NCI-H524 treated with DMSO at 0.1 percent for 48 hours (cell line): ENCODE data around the gene HDAC8.
"Not testable (repeated sequence)": the region's sequence is repeated elsewhere in the genome, so short reads cannot be mapped to it uniquely, and the experiment has no call there.

Experiments
- DNase-seq: peaks from one replicate; lab custom pipeline; 2025; lab: John Stamatoyannopoulos, UW

HDAC8 gene

DNA sequence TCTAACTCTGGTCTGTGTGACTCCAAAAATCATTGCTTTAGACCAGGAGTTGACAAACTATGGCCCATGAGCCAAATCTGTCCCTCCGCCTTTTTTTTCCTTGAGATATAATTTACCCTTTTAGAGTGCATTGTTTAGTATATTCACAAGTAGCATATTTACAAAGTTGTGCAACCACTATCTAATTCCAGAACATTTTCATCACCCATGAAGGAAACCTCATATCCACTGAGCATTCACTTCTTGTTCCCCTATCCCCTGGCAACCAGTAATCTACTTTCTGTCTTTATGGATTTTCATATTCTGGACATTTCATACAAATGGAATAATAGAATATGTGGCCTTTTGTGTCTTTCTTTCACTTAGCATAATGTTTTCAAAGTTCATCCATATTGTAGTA, 199.5 kb downstream of the HDAC8 start:
- no peak for DNase-seq

DNA sequence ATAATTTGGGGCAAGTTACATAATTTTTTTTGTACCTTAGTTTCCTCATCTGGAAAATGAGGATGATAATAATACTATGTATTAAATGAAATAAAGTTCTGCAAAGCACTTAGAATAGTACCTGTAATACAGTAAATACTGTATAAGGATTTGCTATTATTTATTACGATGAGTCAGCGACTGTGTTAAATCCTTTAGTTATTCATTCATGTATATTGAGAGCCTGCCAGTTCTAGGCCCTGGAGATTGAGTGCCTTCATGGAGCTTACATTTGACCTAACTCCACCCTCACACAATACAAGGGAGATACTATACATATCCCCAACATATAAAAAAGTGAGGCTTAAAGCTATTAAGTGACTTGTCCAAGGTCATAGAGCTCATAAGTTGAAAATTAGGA, 199.9 kb downstream of the HDAC8 start:
- DNase-seq, result no peak

GRCh38 chrX:72371405-72371804, 201.2 kb downstream of the HDAC8 start:
- no peak for DNase-seq

DNA sequence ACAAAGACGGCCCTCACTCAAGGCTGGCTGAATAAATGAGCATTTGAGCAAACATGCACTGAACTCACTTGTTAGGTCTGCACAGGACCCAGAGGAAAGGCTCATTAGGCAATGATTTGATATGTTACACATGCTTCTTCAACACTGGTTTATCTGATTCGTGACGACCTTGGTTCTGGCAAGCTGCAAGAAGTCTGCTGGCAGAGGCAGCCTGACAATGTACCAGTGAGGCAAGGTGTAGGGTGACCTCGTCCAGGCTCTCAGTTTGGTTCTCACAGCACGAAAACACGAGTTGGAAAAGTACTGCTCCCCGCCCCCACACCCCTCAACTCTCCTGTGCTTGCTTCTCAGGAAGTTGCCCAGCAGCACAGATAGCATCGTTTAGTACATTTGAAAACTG, 203.8 kb downstream of the HDAC8 start:
- no peak for DNase-seq

DNA sequence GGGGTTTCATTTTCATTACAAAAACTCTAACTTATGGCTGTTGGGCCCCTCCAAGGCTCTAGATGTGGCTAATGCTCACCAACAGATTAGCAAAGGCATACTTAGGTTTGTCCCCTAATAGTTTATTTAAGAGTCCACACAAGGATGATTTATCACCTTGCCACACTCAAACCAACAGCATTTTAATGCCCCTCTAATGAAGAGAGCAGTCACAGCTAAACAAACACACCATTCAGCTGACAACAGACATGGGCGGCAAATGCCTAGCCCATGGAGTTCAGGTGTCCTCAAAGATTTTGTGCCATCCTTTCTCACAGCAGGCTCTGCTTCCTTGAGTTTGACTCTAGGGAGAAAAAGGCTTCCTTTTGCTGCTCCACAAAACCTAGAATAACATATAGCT, 205.1 kb downstream of the HDAC8 start:
- DNase-seq, result no peak

DNA sequence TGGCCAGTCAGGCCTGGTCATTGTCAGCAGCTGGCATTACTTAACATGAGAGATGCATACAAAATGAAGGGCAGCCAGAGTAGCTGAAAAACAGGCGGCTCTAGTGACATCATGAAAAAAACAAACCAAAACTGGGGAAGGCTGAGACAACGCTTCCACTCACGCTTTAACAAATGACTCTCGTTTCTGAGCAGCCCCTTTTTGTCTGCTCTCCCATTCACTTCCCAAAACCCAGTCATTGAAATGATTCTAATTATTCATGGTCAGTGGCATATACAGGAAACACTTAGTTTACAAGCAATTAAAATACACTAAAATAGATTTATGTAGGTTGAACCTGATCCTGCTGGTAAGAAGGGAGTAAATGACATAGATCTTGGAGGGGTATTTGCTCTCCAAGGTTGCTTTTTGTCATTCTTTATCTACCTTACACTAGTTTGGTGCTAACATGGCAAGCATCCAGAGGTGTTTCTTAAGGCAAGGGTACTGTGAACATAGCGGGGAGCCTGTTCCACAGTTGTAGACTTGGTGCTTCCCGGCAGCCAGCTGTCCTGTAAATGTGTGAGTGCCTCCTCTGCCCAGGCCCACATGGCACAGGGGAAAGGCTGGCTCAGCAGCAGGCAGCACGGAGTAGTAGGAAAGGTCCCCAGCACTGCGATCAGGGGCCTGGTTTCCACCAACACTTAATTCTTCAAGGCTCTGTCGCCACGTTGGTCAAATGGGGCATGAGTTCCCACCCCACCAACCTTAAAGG, 205.8 kb downstream of the HDAC8 start:
- DNase-seq, result no peak

GRCh38 chrX:72366178-72366577, 206.5 kb downstream of the HDAC8 start:
- DNase-seq, result no peak

- no peak for DNase-seq
These were observed 207.5 kb downstream of the HDAC8 start for GRCh38 chrX:72365126-72365525.

DNA sequence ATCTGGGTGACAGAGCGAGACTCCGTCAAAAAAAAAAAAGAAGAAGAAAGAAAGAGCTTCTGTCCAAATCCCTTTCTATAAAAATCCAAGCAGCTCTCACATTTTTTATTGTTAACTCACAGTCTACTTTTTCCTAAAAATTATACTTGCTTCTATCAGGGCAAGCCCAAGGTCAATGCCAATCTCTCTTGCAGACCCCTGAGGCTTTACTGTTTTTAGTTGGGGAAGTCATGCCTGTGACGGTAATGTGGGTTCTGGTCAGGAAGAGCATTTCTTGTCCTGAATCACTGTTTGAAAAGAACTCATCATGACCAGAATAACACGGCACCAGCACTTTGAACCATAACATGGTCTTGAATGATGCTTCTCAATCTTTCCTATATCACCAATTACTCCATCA, 212.3 kb downstream of the HDAC8 start:
- DNase-seq, result no peak

DNA sequence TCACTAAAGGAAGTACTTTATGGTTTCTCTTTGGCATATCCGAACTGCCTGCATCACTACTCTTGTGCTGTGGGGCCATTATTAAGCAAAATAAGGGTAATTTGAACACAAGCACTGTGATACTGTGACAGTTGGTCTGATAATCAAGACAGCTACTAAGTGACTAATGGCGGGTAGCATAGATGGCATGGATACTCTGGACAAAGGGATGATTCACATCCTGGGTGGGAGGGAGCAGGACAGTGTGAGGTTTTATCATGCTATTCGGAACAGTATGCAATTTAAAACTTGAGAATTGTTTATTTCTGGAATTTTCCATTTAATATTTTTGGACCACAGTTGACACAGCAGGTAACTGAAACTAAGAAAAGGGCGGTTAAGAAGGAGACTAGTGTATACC, 214.3 kb downstream of the HDAC8 start:
- DNase-seq, result no peak

DNA sequence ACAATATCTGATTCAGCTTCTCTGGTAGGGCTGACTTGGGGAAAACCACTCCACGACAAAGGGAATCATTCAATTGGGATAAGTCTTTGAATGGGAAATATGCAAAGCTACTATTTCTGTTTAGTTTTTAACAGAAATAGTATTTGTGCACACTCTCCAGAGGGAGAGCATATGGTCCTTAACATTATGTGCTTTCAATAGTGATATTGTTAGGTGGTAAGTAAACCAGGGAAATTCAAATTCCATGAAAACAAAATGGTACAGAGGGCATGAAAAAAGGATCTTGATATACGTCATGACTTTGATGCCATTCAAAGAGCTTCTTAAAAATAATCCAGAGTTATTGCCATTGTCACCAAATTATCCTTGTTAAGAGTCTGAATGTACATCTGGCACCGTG, 219.9 kb downstream of the HDAC8 start:
- no peak for DNase-seq

GRCh38 chrX:72351606-72352334, 220.9 kb downstream of the HDAC8 start:
- DNase-seq, result no peak

GRCh38 chrX:72349190-72349589, 223.5 kb downstream of the HDAC8 start:
- no peak for DNase-seq

- DNase-seq, result no peak
These were observed 224.2 kb downstream of the HDAC8 start for GRCh38 chrX:72348247-72348979.

DNA sequence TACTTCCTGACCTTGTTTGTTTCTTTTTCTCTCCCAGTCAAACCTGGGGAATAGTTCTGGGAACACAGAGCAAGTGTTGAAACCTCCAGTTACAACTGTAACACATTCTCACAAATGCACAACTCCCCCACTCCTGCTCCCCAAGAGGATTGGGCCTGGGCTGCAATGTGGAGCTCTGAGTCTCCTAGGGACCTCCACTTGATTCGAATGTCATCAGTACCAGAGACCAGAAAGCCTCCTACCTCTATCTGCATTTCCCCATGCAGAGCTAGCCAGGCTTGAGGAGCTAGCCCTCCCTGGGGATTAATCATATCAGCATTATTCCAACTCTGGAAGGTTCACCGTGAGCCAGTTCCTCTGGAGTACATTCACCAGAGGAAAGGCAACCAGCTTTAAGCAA, 225.3 kb downstream of the HDAC8 start:
- no peak for DNase-seq

- DNase-seq, result no peak
These were observed 226.2 kb downstream of the HDAC8 start for GRCh38 chrX:72346302-72346949.

GRCh38 chrX:72340626-72341025, 232.0 kb downstream of the HDAC8 start:
- DNase-seq, result no peak

GRCh38 chrX:72340041-72340440, 232.6 kb downstream of the HDAC8 start:
- no peak for DNase-seq

DNA sequence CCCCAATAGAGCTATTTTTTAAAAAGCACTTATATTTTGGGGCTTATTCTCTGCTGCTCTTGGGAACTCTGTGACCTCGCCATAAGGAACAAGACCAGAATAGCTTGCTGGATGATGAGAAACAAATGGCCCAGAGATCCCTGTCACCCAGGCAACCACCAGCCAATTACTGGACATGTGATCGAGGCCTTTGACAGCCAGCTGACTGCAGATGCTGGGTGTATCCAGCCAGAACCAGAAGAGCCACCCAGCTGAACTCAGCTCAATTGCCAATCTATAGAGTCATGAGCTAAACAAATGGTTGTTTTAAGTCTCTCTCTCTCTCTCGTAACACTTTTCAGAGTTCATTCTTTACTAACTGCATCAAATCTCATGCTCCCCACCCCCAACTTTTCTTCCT, 242.5 kb downstream of the HDAC8 start:
- DNase-seq, result no peak

DNA sequence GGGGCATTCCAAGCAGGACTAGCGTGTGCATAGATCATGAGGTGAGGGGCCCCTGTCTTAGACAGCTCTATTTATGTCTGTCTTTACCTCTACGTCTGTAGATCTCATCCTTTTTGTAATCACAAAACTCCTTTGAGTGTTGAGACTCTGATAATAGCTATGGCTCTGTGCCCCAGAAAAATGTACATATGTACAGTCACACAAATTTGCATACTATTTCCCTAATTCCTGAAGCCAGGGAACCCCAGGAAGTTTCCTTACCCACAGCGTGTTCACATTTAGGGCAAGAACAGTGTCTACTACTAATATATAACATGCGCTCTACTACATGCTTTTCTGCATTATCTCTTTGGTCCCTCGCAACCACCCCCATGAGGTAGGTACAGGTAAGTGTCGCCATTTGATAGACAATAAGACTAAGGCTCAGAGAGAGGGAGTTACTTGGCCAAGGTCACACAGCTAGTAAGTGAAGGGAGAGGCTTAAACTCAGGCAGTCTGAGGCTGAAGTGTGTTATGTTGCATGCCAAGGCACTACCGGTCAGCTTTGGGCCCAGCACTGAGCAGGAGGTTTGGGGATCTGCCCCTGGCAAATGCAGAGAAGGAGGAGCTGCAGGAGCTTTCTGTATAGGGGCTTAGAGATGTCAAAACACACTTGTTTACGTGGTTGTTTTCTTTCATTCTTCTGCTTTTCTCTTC, 245.9 kb downstream of the HDAC8 start:
- DNase-seq, result no peak

DNA sequence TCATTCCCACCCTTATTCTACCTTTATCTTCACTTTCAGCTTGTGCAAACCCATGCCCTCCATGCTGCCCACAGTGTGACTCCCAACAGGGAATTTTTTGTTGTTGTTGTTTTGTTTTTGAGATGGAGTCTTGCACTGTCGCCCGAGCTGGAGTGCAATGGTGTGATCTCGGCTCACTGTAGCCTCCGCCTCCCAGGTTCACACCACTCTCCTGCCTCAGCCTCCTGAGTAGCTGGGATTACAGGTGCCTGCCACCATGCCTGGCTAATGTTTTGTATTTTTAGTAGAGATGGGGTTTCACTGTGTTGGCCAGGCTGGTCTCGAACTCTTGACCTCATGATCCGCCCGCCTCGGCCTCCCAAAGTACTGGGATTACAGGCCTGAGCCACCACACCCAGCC, 253.0 kb downstream of the HDAC8 start:
- not testable (repeated sequence) for DNase-seq

DNA sequence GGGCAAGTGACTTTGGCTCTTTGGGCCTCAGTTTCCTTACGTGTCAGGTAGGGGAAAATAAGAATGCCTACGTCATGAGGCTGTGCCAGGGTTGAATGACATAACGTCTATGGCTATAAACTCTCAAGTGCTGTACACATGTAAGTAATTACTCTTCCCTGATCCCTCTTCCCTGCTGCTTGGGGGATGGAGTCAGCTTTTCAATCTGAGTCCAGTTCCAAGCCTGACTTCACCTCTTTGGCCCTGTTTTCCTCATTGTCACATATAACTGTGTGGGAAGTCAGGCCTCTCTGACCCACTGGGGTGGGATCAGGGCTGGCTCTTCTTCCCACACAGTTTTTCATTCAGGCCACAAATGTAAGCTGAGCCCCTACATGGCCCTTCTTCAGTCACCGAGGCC, 255.5 kb downstream of the HDAC8 start:
- DNase-seq, result no peak
